Activated T-cell treated with anti-CD3 and anti-CD28 coated beads for 4 hours (primary cell): Measurements from ENCODE around the gene MAGED2.
A peak's percentile ranks its signal among the peaks of the same experiment; 100 is the strongest.
"Not testable (repeated sequence)": the region's sequence is repeated elsewhere in the genome, so short reads cannot be mapped to it uniquely, and the experiment has no call there.

Experiments
- DNase-seq: peaks from one replicate; pipeline ENCODE4 v3.0.0-alpha.2; 2020

Gene MAGED2, protein sequence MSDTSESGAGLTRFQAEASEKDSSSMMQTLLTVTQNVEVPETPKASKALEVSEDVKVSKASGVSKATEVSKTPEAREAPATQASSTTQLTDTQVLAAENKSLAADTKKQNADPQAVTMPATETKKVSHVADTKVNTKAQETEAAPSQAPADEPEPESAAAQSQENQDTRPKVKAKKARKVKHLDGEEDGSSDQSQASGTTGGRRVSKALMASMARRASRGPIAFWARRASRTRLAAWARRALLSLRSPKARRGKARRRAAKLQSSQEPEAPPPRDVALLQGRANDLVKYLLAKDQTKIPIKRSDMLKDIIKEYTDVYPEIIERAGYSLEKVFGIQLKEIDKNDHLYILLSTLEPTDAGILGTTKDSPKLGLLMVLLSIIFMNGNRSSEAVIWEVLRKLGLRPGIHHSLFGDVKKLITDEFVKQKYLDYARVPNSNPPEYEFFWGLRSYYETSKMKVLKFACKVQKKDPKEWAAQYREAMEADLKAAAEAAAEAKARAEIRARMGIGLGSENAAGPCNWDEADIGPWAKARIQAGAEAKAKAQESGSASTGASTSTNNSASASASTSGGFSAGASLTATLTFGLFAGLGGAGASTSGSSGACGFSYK

DNA sequence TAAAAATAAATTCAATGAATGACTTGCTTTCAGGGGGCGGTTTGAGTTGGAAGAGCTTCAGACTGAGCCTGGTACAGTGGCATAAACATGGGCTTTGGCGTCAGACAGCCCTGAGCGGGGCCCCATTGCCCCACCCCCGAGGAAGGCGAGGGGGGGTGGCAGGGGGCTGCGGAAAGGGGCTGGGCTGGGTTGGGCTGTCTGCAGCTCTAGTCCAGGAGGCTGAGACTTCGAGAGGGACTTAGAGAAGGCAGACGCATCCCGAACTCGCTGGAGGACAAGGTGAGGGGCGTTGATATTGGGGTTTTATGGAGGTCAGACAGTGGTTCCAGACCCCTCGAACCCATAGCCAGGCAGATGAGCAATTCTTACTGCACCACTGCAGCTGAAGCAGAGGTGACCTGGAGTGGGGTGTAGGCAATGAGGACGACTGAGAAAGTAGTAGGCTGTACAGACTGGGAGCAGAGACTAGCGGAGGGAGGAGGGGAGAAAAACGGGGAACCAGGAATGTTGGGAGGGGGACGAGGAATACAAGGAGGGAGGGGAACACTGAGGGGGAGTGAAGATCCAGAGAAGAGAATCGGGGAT lies at the start of gene MAGED2:
MAGED2 (plus strand) TSS at position 222 of the 585 bp plus-strand sequence. CDS start 1,587 bp downstream, outside the sequence.
- DNase-seq = peak; percentile 6

DNA sequence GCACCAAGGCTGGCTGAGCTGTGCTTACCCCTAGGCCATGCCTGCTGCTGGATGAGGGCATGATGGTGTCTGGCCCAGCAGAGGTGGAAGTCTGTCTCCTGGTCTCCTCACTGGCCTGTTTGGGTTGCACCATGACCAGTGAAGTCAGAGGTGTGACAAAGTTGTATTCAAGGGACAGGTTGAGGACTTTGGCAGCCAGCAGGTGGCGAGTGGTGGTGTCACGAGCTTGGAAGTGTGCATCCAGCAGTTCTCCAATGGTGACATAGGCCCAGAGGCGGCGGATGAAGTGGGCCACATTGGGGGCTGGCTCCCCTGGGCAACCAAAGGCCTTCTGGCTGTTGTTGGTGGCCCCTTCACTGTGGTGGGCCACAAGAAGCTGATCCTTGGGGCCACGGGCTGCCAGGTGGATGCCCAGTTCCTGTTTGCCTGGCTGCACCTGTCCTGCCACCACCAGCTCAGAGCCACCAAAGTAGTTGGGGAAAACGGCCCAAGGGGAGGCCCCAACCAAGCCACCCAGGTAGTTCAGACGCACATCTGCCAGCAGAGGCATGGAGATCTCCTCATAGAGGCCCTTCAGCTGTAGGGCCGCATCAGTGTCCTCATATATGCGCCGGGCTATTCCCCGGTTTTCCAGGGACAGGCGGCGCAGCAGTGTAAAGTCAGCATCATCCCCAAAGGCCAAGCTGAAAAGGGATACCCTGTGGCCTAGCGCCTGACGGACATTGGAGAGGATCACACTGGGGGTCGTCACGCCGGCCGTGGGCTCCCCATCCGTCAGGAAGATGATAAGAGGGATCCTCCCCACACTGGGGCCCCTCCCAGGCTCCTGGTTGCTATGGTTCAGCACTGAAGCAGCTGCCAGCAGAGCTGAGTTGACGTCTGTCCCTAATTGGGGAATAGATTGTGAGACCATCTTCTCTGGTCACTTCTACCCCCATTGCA lies 49.2 kb upstream of the MAGED2 start:
- DNase-seq = no peak

DNA sequence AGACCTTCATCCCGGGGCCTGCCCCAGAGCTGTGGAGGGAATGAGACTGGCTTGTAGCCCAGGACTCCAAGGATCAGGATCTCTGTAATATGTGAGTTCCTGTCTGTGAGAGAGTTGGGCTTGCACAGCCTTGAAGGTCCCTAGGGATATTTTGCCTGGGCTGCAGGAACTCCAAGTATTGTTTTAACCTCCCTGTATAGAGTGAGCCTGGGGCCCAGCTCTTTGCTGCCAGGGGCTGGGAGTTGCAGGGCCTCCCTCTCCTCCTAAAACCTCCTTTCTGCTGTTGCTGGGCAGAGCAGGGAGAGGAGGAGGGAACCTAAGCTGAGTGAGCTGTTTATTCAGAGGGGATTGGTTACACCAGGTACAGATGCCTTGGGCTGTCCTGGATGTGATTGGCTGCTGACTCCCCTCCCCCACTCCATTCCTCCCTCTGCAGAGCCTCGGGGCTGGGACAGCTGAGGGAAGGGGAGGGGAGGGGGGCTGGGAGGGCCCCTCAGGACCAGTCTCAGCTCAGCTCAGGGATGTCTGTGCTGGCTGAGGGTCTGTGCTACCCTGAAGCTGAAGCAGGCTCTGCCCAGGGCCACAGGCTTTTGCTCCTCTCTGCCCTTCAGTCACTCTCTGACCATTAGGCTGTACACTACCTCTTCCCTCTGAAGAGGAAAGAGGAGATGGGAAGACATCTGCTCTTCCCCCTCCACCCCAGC lies 33.0 kb upstream of the MAGED2 start:
- DNase-seq = not testable (repeated sequence)

DNA sequence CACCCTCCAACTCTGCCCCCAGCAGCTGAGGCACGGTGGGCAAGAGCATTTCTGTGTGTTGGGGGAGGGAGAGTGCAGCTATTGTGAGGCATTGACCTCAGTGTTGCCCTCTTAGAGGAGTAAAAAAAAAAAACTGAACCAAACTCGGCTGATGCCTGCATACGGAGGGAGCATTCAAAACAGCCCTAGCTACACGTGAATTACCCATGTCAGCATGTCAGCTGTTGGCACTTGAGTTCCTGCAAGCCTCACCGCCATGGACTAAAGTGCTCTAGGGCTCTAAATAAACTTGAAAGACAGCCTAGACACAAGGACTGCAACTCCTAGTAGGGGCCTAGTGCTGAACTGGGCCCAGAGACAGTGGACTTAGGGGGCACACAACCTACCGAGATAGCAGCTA lies 31.5 kb upstream of the MAGED2 start:
- DNase-seq = no peak

DNA sequence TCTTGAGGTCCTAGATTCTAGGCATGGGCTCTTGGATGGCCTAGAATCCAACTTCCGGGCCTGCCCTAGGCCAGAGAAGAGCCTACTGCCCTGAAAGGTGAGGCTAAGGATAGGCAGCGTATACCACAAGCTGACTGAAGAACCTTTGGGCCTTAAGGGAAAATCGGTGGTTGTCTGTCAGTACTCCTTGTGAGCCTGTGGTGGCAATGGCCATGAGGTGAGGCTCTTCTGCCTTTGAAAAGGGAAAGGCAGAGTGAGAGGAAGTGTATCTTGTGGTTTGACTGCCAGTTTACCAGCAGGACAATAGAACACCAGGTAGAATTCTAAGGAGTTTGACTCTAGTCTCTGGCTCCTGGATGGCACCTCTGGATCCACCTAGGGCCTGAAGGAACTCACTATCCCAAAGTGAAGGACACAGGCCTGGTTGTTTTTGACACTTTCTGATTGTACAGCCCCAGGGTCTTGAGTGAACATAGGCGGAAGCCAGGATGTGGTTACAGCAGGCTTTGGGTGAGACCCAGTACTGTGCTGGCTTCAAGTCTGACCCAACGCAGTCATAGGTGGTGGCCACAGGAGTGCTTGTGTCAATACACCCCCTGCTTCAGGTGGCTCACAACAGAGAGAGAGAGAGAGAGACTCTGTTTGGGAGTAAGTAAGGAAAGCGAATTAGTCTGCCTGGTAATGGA lies 30.4 kb upstream of the MAGED2 start:
- DNase-seq = no peak

DNA sequence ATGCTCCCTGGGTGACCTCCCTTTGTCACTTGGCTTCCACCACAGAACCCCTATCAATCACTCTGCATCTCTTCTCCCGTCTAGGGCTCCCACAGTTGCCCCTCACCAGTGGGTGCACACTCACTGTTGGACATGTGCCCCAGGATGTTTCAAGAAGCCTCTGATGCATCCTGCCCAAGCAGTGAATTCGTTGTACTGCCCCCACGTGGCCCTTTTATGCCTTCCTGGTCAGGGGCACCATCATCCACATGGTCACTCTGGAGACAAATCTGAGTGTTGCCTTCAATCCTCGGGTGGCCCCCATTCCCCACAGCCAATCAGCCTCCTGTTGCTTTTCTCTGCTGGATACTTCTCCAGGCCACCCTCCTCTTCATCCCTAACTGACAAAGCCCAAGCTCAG lies 21.6 kb upstream of the MAGED2 start:
- DNase-seq = no peak

DNA sequence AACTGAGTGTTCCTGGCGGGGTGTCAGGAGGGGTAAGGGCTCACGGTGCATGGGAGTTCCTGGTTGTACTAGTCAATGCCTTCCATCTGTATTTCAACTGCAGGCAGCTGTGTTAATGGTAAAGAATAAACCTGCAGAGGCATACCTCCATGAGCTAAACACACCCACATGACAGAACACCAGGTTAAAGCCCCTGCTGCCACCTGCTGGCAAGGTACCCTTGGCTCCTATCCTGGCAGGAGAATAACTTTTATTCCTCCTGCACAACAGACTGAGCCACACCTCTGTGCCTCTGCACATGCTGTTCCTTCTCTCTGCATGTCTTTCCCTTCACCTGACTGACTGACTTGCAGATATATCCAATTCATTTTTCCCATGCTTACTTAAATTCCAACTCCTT lies 20.6 kb upstream of the MAGED2 start:
- no peak for DNase-seq

DNA sequence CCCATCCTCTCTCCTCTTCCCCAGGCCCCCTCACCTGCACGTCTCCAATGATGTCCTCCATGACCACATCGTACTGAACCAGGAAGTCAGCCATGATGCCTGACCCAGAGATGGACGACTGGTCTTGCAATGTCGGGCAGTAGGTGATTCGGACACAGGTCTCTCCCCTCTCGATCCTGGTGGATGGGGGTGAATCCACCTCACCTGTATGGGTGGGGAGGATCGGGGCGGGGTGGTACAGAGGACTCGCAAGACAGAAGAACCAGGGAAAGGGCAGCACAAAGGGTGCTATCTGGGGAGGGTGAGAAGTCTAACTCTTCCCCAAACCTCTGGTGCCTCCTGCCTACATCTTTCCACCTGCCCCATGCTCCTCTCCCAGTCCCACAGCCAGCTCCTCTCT lies 19.1 kb upstream of the MAGED2 start:
- DNase-seq = no peak

DNA sequence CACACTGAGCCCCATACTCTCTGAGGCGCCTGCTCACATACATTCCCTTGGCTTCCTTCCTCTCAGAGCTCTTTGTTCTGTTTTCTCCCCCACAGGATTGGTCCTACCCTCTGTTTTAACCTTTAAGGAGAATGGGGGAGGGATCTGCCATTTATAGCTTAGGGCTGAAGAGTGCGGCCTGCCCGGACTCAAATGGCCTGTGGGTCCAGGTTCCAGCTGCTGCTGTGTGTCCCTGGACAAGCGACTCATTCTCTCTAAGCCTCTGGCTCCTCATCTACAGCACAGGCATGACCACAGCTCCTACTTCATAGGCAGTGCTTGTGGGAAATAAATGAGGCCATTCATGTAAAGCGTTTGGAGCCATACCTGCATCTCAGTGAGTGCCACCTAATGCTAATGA lies 18.1 kb upstream of the MAGED2 start:
- not testable (repeated sequence) for DNase-seq

DNA sequence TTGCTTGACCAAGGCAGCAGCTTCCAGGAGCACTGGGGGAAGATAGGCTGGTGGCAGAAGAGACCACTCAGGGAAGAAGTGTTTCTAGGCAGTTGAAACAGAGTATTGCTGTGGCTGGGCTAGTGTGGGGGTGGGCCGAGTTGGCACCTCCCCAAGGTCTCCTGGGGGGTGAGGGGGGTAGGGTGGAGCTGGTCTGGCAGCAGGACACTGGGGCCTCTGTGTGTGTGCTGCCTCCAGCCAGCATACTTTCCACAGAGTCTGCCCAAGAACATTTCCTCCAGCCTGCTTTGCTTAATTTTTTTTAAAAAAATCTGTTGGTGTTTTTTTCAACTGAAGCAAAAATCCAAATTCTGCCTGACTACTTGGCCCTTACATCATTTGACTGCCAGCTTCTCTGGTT lies 13.5 kb upstream of the MAGED2 start:
- DNase-seq = no peak

DNA sequence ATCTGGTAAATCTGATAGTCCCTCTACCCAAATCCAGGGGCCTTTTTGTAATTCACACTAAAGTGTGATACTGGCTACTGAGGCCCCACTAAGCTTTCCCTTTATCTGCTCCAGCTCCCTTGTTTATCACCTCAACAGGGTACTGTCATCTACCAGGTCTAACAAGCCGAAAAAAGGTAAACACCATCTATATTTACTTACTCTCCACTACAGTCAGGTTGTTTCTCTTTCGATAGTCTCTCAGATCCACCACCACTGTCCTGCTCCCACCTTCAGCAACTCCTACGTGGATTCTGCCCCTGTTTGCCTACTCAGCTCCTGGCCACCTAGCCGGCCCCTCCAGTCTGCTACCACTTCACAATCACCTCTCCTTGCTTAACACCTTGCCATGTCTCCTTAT lies 12.8 kb upstream of the MAGED2 start:
- DNase-seq = no peak

DNA sequence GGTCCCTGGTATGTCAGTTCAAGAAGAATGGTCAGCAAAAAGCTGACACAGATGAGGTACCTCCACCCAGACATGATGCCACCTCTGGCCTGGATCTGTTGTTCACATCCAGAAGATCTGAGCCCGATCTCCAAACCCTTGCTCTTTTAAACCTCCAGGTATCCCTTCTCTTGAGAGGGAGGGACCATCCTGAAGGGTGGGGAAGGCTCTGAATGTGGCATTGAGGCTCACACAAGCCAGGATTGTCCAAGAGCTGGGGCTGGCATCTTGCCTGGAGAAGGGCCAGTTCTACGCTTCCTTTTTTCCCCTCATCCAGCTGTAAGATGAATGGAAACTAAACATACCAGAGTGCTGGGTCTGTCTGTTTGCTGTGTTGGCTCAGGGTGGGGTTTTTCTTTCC lies 9.4 kb upstream of the MAGED2 start, which contains the start of gene ITIH6:
ITIH6 (minus strand) TSS at position 119 of the 400 bp plus-strand sequence; CDS start at position 74, 45 bp downstream.
- DNase-seq = no peak

DNA sequence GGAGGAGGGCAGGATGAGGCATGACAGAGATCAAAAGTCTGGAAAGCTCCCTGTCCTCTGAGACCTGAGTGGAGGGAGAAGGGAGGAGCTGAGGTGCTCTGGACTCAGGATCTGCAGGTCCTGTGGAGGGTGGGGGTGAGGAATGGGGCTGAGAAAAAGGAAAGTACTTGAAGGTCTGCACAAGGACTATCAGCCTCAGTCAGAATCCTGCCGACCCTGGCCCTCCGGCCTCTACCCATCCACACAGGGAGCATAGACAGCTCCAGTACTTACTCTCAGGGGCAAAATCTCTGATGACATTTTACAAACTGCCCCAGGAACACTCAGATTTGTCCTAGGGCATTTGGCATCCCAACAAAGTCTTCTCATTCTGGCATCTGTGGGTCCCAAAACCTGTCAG lies 8.5 kb upstream of the MAGED2 start:
- DNase-seq = no peak

DNA sequence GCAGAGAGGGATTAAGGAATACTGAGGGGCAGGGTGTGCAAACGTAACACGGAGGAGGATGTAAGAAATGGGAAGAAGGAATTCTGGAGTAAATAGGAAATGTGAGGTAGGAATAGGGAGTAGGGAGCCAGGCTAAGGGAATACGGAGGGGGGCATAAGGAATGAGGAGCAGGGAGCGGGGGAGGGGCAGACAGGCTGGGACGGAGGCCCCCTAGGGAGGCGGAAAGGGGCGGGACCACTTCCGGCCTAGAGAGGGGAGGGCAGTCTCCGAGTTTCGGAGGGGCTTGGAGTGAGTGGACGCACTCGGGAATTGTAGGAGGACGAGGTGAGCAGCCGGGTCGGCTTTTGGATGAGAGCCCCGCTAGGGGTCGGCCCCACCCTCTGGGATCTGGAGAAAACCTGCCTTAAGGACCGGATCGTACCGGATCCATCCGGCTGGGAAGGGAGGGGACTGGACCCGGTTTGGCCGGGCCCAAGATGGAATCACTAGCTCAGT lies 612 bp downstream of the MAGED2 start:
- peak; percentile 5 for DNase-seq

DNA sequence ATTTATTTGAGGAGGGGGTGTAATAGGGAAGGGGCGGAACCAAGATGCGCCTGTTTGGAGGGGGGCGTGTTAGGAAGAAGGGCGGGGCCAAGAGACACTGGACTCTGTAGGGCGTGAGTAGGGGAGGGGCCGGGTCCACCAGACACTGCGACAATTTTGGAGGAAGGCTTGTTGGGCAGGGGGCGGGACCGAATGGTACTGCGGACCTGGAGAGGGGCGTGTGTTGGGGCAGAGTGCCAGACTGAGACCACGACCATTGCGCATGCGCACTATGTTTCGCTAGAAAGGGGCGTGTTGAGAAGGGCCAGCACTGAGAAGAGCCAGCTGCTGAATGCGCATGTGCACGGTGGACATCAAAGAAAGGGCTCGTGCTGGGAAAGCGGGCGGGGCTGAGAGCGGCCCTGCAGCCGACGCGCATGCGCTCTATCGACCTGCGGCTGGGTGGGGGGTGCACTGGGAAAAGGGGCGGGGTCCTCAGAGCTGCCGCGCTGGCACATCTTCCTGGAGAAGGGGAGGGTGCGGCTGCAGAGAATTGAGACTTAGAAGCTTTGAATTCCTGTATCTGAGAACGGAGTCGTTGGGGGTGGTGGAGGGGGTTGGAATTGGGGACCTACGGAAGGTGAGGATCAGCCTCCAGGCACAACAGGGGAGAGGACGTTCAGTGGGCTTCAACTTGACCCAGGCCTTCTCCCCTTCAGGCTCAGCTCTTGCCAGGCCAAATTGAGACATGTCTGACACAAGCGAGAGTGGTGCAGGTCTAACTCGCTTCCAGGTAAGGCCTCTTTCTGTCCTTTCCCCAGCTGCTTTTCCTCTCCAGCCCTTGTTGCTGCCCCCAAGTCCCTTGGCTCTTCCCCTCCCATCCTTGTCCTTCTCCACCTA lies 1.3 kb downstream of the MAGED2 start:
- DNase-seq = peak; percentile 69

DNA sequence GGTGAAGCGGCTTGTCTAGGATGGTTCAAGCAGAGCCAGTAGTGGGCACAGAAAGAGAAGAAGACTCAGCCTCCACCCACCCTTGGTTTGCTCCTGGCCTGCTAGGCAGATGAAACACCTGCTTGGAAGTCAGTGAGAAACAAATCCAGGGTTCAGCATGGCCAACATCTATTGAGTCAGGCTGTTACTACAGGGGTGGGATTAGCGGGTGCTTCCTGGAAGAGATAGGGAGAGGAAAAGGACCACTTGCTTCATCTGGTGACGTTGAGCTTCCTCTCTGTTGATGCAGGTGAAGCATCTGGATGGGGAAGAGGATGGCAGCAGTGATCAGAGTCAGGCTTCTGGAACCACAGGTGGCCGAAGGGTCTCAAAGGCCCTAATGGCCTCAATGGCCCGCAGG lies 3.0 kb downstream of the MAGED2 start:
- DNase-seq = no peak

DNA sequence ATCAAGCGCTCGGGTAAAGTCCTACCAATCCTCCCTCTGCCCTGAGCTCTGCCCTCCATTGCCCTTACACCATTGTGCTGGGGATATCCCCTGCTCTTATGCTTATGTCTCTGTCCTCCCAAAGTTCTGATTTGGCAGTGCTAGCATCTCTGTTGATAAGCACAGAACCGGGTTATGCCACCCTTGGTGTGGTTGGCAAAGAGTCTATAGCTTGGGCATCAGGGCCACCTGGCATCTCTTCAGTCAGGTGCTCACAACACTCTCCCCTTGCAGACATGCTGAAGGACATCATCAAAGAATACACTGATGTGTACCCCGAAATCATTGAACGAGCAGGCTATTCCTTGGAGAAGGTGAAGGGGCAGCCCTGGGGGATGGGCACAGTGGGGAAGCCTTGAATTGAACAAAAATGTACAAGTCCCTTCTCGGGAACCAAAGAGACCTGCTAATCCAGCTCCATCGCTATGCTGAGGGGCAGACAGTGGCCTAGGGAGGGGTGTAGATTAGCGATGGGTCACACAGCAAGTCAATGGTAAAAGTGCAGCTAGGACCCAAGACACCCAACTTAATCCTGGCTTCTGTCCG lies 3.8 kb downstream of the MAGED2 start:
- no peak for DNase-seq

DNA sequence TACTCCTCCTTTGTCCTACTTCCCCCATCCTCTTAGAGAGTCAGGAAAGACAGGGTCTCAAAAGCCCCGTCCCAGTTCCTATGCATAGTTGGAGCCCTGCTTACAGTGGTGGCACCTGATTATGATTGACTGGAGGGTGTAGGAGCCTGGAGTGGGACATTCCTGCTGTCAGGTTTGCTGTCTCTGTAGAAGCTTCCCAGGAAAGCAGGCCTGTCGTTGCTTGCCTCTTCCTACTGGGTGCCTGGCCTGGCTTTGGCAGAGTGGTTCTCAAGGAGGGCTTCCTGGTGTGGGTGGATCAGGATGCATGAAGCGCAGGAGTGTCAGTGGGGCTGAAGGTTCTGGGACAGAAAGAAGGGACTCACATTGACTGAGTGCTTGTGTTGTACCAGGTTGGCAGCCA lies 4.8 kb downstream of the MAGED2 start:
- DNase-seq = no peak

DNA sequence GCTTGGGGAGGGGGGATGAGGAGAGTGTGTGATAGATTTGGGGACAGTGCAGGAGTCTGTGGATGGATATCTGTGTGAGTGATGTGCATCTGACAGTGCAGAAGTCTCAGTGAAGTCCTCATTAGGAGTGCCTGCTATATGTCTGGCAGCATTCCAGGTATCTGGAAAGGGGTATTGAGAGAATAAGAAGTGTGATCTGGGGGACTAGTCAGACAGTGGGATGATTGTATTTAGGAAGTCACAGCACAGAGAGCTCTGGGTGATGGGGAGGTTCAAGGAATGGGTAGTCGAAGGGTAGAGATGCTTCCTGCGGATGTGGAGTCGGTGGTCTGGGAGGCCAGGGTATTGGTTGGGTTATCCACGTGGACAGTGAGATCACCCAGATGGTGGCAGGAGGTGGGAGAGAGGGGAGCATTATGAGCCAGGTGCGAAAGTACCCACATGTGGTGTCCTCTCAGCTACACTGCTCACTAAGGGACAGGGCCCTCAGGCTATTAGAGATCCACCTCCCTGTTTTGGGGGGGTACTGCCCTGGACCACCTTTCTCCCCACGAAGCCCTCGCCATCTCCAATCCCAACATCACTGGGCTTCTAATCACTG lies 9.8 kb downstream of the MAGED2 start:
- DNase-seq = no peak

DNA sequence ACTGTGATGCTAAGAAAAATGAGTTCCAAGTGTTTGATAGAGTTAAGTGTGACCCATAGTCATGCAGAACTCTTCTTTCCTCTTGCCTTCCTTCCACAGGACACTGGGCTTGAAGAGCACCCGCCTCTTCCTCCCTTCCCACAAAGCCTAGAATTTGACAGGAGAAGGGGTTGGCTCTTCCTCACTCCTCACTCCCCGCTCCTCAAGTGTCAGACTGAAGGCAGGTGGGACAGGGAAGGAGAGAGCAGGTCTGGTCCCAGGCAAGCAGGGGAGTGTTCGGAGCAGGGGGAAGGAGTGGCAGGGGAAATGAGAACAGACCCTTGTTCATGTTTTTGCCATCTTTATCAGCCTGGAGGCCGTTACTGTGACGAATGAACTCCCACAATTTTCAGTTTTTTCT lies 10.7 kb downstream of the MAGED2 start:
- DNase-seq = no peak
